Left colon (tissue), 2 donors: ENCODE measurements around the gene STAU1. TPM values are rescaled to one million over a fixed set of nuclear protein-coding genes. Genes with fewer than 3 reads are reported as not detected.
"Not testable (repeated sequence)": the region's sequence is repeated elsewhere in the genome, so short reads cannot be mapped to it uniquely, and the experiment has no call there.

Experiments used
- ATAC-seq: fragments of 200-7000 bp; cut with Tn5 transposase; one replicate; pipeline ENCODE4 v1.9.1; 2020; ENCODE audit warnings: mild to moderate bottlenecking, moderate library complexity
- DNase-seq, 2 donors: peaks; one replicate each; pipeline ENCODE4 v3.0.0-alpha.2; 2020
- intact Hi-C, 2 donors: fragments of 100-400 bp; cut with DNase I in 1 of 2; cut with micrococcal nuclease in 1 of 2; formaldehyde crosslinking; loops; one replicate each; pipeline versions ENCODE4 v1.11.2 to v1.14.0; 2022; cut with DNase I, micrococcal nuclease
- long read RNA-seq: library from polyadenylated mRNA; unstranded; transcript quantifications from one replicate; pipeline ENCODE4 v2.0.0, GENCODE V29; 2021
- total RNA-seq, 2 donors: library from RNA; stranded (reverse); fragmentation: NEBNext Ultra II Directional; extraction: Animal tissue kit (Norgen Biotek cat#: 25700); gene quantifications; one replicate each; pipeline ENCODE4 v1.2.1, GENCODE V29; 2021
- donor health status: DM: no; HTN: no; CAD: no.
- donor health status: DM: yes; HTN: yes; CAD: no.

The STAU1 gene
- 10 to 100 TPM; 82.3 to 96.2 TPM for total RNA-seq
- long read RNA-seq, transcript STAU1-203 (13 exons, 3,211 nt), result major isoform, 18 of 136 reads
- long read RNA-seq, partial matches to known transcripts, result 106 of 136 reads
- long read RNA-seq, other reads (novel, unspliced or antisense), result 6 of 136 reads

- ATAC-seq, result peak; percentile 93
- DNase-seq, result peak; percentile 94
- intact Hi-C loops, result no loop called here
These were observed at the start of gene STAU1 for GRCh38 chr20:49187851-49188641. TSS of gene STAU1 (minus strand) at chr20:49188334. CDS start at chr20:49166201, 22,133 bp downstream.

- intact Hi-C loops, result no loop called here
- peak; percentile 77 for ATAC-seq
- DNase-seq, result no peak
These were observed 49.4 kb upstream of the STAU1 start for GRCh38 chr20:49237531-49237930.

GRCh38 chr20:49236301-49236700 is 48.2 kb upstream of the STAU1 start:
- DNase-seq, result no peak
- intact Hi-C loops, result no loop called here
- no peak for ATAC-seq

- ATAC-seq, result no peak
- DNase-seq, result no peak
- intact Hi-C loops, result no loop called here
These were observed 46.7 kb upstream of the STAU1 start for GRCh38 chr20:49234831-49235230.

GRCh38 chr20:49233226-49233625 is 45.1 kb upstream of the STAU1 start:
- no peak for DNase-seq
- intact Hi-C loops, result no loop called here
- no peak for ATAC-seq

GRCh38 chr20:49231471-49231870 is 43.3 kb upstream of the STAU1 start:
- intact Hi-C loops, result no loop called here
- ATAC-seq (no peak), DNase-seq (no peak)

GRCh38 chr20:49230561-49231133 is 42.5 kb upstream of the STAU1 start:
- DNase-seq (peak in 1 of 2 donors; percentile 35), ATAC-seq (peak; percentile 19)
- intact Hi-C loops, result no loop called here

- DNase-seq, result no peak
- intact Hi-C loops, result no loop called here
- ATAC-seq, result no peak
These were observed 41.9 kb upstream of the STAU1 start for GRCh38 chr20:49230021-49230420.

- intact Hi-C loops, result no loop called here
- DNase-seq (no peak), ATAC-seq (no peak)
These were observed 41.2 kb upstream of the STAU1 start for GRCh38 chr20:49229381-49229780.

- intact Hi-C loops, result no loop called here
- ATAC-seq, result no peak
These were observed 40.5 kb upstream of the STAU1 start for GRCh38 chr20:49228676-49229075.

GRCh38 chr20:49225896-49226295 is 37.8 kb upstream of the STAU1 start:
- intact Hi-C loops, result no loop called here
- ATAC-seq, result no peak

More at GRCh38 chr20:49228676-49229075, 40.5 kb upstream of the STAU1 start:
- no peak for DNase-seq

GRCh38 chr20:49219924-49220831 is 32.0 kb upstream of the STAU1 start:
- no peak for DNase-seq

More at GRCh38 chr20:49225896-49226295, 37.8 kb upstream of the STAU1 start:
- no peak for DNase-seq

GRCh38 chr20:49219091-49219923 is 31.2 kb upstream of the STAU1 start, which contains the start of gene DDX27:
TSS of gene DDX27 (plus strand) at chr20:49219416. CDS start at chr20:49219449, 33 bp downstream.
- peak; percentile 97 for ATAC-seq
- intact Hi-C loops, result loop anchor here (5.0 kb wide), 1 partner anchor 87 kb away; no protein-coding TSS in a partner anchor
- DNase-seq, result peak; percentile 97 to 98

More at GRCh38 chr20:49219924-49220831, 32.0 kb upstream of the STAU1 start:
- intact Hi-C loops, result loop anchor here (5.0 kb wide), 1 partner anchor 88 kb away; no protein-coding TSS in a partner anchor
- no peak for ATAC-seq

- DNase-seq, result peak; percentile 39 to 60
- intact Hi-C loops, result loop anchor here (5.0 kb wide), 1 partner anchor 86 kb away; no protein-coding TSS in a partner anchor
- ATAC-seq, result not testable (repeated sequence)
These were observed 30.6 kb upstream of the STAU1 start for GRCh38 chr20:49218739-49219090.

GRCh38 chr20:49216991-49217578 is 29.0 kb upstream of the STAU1 start:
- peak; percentile 67 for ATAC-seq
- intact Hi-C loops, result loop anchor here (5.0 kb wide), 1 partner anchor 85 kb away; no protein-coding TSS in a partner anchor
- peak; percentile 93 to 99 for DNase-seq

- intact Hi-C loops, result loop anchor here (5.0 kb wide), 1 partner anchor 83 kb away; no protein-coding TSS in a partner anchor
- ATAC-seq, result no peak
- DNase-seq, result no peak
These were observed 27.1 kb upstream of the STAU1 start for GRCh38 chr20:49215232-49215631.

GRCh38 chr20:49214571-49214970 is 26.4 kb upstream of the STAU1 start:
- ATAC-seq, result no peak
- no peak for DNase-seq
- intact Hi-C loops, result no loop called here

- intact Hi-C loops, result no loop called here
- ATAC-seq, result no peak
- DNase-seq, result no peak
These were observed 22.6 kb upstream of the STAU1 start for GRCh38 chr20:49210757-49211110.
